ENCODE results near the gene MEGF6.

The MEGF6 gene

DNA sequence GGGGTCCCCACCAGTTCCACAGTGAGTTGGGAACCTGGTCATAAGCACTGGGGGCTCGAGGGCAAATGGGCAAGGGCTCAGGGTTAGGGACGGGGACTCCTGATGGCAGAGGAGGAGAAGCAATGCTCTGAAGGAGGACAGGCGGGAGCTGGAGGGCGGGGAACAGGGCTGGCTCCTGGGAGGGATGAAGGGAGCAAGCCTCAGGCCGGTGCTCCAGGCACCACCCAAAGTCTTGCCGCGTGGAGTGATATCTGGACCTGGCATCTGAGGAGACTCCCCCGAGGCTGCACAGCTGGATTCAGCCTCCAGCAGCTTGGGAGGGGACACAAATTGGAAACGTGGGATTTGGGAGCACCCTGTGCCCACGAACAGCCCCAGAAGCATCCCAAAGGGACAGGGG is 11.0 kb downstream of the MEGF6 start:
- Histone ChIP-seq H3K36me3 (replicated peaks; ENCODE audit: low read depth, low read length) (no peaks in the 10 kb centered on the region), H3K27me3 (ENCODE audit: low read depth, low read length) (no peaks in the 10 kb centered on the region), H3K79me2 (ENCODE audit: low read length) (no peaks in the 10 kb centered on the region), H2AFZ (ENCODE audit: low read depth, low read length) (no peak overlapping the region), H4K20me1 (ENCODE audit: insufficient read depth, low read length) (no peaks in the 10 kb centered on the region), H3K4me3 (ENCODE audit: low read length) (no peak overlapping the region), H3K9ac (ENCODE audit: low read length) (no peak overlapping the region), H3K9me3 (ENCODE audit: insufficient read depth, low read length) (no peaks in the 10 kb centered on the region), H3K4me1 (ENCODE audit: low read length) (no peaks in the 10 kb centered on the region), H3K4me2 (ENCODE audit: low read length) (no peak overlapping the region), H3K27ac (ENCODE audit: low read length) (no peak overlapping the region)
- TF ChIP-seq, protein P1, sequence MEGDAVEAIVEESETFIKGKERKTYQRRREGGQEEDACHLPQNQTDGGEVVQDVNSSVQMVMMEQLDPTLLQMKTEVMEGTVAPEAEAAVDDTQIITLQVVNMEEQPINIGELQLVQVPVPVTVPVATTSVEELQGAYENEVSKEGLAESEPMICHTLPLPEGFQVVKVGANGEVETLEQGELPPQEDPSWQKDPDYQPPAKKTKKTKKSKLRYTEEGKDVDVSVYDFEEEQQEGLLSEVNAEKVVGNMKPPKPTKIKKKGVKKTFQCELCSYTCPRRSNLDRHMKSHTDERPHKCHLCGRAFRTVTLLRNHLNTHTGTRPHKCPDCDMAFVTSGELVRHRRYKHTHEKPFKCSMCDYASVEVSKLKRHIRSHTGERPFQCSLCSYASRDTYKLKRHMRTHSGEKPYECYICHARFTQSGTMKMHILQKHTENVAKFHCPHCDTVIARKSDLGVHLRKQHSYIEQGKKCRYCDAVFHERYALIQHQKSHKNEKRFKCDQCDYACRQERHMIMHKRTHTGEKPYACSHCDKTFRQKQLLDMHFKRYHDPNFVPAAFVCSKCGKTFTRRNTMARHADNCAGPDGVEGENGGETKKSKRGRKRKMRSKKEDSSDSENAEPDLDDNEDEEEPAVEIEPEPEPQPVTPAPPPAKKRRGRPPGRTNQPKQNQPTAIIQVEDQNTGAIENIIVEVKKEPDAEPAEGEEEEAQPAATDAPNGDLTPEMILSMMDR (IDR thresholded peaks at IDR 0.05; ENCODE audit: low read depth, low read length): no peak
- TF ChIP-seq EZH2phosphoT487 (IDR thresholded peaks at IDR 0.05; ENCODE audit: low read depth): no peak

DNA sequence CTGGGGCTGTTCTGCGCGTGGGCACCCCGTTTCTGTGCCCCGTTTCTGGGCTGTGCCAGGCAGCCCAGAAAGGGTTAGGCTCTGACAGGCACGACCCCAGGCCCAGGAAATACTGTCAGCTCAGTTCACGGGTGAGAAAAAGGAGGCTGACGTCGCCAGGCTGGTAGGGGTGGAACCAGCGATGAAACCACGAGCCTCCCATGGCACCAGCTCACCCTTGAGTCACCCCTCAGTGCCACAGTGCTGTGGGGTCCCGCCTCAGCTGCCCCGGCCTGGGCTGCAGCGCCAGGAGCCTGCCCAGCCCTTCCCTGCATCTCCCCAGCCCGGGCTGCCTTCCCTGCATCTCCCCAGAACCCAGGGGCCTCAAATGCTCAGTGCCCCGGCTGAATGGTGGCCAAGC is 11.5 kb downstream of the MEGF6 start:
- Histone ChIP-seq H3K36me3 (replicated peaks; ENCODE audit: low read depth, low read length) (no peaks in the 10 kb centered on the region), H4K20me1 (ENCODE audit: insufficient read depth, low read length) (no peaks in the 10 kb centered on the region), H3K27me3 (ENCODE audit: low read depth, low read length) (no peaks in the 10 kb centered on the region), H3K9me3 (ENCODE audit: insufficient read depth, low read length) (no peaks in the 10 kb centered on the region), H3K4me1 (ENCODE audit: low read length) (no peaks in the 10 kb centered on the region), H3K4me2 (ENCODE audit: low read length) (no peak overlapping the region), H3K4me3 (ENCODE audit: low read length) (no peak overlapping the region), H2AFZ (ENCODE audit: low read depth, low read length) (no peak overlapping the region), H3K27ac (ENCODE audit: low read length) (no peak overlapping the region), H3K79me2 (ENCODE audit: low read length) (no peaks in the 10 kb centered on the region), H3K9ac (ENCODE audit: low read length) (no peak overlapping the region)
- TF ChIP-seq EZH2phosphoT487 (IDR thresholded peaks at IDR 0.05; ENCODE audit: low read depth): no peak
- TF ChIP-seq, protein P1 (IDR thresholded peaks at IDR 0.05; ENCODE audit: low read depth, low read length): no peak

DNA sequence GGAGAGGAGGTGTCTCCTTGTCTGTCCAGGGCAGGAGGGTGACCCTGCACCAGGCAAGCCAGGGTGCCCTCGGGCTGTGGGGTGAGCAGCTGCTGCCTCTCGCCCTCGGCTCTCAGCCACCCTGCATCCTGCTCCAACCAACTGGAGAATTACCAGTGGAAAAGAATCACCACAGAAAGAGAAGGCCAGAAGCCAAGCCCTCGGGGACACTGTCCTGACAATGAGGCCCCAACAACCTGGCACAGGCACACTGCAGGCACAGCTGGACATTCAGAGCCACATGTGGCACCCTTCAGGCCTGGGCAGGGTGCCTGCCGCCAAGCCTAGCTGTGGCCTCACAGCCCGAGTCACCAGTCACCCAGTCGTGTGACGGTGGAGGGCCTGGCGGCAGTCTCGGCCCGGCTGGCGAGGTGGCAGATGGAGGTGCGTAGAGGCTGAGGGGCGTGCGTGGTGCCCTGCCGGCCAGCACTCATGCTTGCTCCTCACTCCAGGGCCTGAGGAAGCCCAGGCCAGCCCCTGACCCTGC is 12.0 kb downstream of the MEGF6 start:
- no peaks in the 10 kb centered on the region for H4K20me1 ChIP-seq (ENCODE audit: insufficient read depth, low read length)
- H3K4me1 ChIP-seq (ENCODE audit: low read length): no peaks in the 10 kb centered on the region
- no peak overlapping the region for H3K4me2 ChIP-seq (ENCODE audit: low read length)
- no peak overlapping the region for H3K27ac ChIP-seq (ENCODE audit: low read length)
- H3K9me3 ChIP-seq (ENCODE audit: insufficient read depth, low read length): no peaks in the 10 kb centered on the region
- no peak overlapping the region for H3K4me3 ChIP-seq (ENCODE audit: low read length)
- TF ChIP-seq EZH2phosphoT487 (IDR thresholded peaks at IDR 0.05; ENCODE audit: low read depth): no peak
- TF ChIP-seq, protein P1 (IDR thresholded peaks at IDR 0.05; ENCODE audit: low read depth, low read length): no peak
- H3K27me3 ChIP-seq (ENCODE audit: low read depth, low read length): no peaks in the 10 kb centered on the region
- no peaks in the 10 kb centered on the region for H3K79me2 ChIP-seq (ENCODE audit: low read length)
- no peaks in the 10 kb centered on the region for H3K36me3 ChIP-seq (replicated peaks; ENCODE audit: low read depth, low read length)
- H2AFZ ChIP-seq (ENCODE audit: low read depth, low read length): no peak overlapping the region
- no peak overlapping the region for H3K9ac ChIP-seq (ENCODE audit: low read length)

DNA sequence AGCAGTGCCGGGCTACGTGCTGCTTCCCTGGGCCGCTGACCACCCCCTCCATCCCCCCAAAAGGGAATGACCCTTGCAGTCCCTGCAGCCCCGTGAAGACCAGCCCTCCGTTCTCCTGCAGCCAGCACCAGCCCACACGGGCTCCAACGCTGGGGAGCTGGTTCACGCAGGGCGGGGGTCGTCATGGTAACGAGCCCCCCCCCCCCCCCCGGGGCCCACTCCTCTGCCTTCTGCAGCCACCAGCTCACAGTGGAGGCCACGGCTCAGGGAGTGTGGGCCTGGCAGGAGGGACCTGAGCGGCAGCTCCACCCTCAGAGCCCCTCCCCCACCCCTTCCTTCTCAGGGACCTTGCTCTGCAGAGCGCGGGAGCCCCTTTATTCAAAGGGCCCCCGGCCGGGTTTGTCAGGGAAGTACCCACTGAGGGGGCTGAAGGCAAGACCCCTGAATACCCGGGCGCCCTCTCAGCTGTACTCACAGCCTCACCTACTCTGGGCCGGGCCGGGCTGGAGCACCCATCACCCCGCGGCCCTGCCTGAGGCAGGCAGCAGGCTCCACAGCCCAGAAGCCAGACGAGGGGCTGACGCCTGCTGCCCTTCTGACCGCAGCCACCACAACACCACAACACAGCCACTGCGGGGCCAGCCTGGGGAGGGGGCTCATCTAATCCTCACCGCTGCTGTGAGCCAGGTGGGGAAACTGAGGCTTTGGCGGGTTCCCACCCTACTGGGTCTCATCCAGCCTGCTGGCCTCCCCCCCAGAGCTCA is 12.6 kb downstream of the MEGF6 start:
- no peaks in the 10 kb centered on the region for H3K4me1 ChIP-seq (ENCODE audit: low read length)
- no peaks in the 10 kb centered on the region for H3K79me2 ChIP-seq (ENCODE audit: low read length)
- no peaks in the 10 kb centered on the region for H3K27me3 ChIP-seq (ENCODE audit: low read depth, low read length)
- TF ChIP-seq, protein P1 (IDR thresholded peaks at IDR 0.05; ENCODE audit: low read depth, low read length): no peak
- TF ChIP-seq EZH2phosphoT487 (IDR thresholded peaks at IDR 0.05; ENCODE audit: low read depth): no peak
- no peaks in the 10 kb centered on the region for H4K20me1 ChIP-seq (ENCODE audit: insufficient read depth, low read length)
- H3K4me3 ChIP-seq (ENCODE audit: low read length): no peak overlapping the region
- no peak overlapping the region for H3K4me2 ChIP-seq (ENCODE audit: low read length)
- H3K9me3 ChIP-seq (ENCODE audit: insufficient read depth, low read length): no peaks in the 10 kb centered on the region
- no peak overlapping the region for H3K9ac ChIP-seq (ENCODE audit: low read length)
- H3K36me3 ChIP-seq (replicated peaks; ENCODE audit: low read depth, low read length): no peaks in the 10 kb centered on the region
- H2AFZ ChIP-seq (ENCODE audit: low read depth, low read length): no peak overlapping the region
- no peak overlapping the region for H3K27ac ChIP-seq (ENCODE audit: low read length)

All from OCI-LY3 (cell line).